AG04449 (cell line): Measurements from ENCODE around the gene GOLGA6A.

Source experiments
- CTCF ChIA-PET: fragments of 350-600 bp; formaldehyde crosslinking; extraction: SDS; loops from one replicate; lab custom pipeline; 2021; ENCODE audit warnings: antibody characterized with exemption; lab: Yijun Ruan, JAX
- POLR2A ChIA-PET: fragments of 400-600, 350-600 bp; formaldehyde crosslinking; extraction: SDS; loops from one replicate; lab custom pipeline; 2020; ENCODE audit warnings: antibody characterized with exemption, inconsistent platforms; lab: Yijun Ruan, JAX
- DNase-seq: peaks from one replicate; pipeline ENCODE4 v3.0.0-alpha.2; 2010; ENCODE audit warnings: low read depth, low spot score
- H3K4me3 ChIP-seq: 2 replicates; pipeline ENCODE4 v1.5.1; 2011; ENCODE audit warnings: low read depth, mild to moderate bottlenecking, control low read depth, low read length
- CTCF ChIP-seq: IDR thresholded peaks from one replicate; pipeline ENCODE4 v1.5.1; 2011; ENCODE audit warnings: mild to moderate bottlenecking, moderate library complexity, low read length, control low read depth, inconsistent platforms; ENCODE audit not compliant: insufficient read depth; ENCODE audit errors: missing control alignments

The GOLGA6A gene

DNA sequence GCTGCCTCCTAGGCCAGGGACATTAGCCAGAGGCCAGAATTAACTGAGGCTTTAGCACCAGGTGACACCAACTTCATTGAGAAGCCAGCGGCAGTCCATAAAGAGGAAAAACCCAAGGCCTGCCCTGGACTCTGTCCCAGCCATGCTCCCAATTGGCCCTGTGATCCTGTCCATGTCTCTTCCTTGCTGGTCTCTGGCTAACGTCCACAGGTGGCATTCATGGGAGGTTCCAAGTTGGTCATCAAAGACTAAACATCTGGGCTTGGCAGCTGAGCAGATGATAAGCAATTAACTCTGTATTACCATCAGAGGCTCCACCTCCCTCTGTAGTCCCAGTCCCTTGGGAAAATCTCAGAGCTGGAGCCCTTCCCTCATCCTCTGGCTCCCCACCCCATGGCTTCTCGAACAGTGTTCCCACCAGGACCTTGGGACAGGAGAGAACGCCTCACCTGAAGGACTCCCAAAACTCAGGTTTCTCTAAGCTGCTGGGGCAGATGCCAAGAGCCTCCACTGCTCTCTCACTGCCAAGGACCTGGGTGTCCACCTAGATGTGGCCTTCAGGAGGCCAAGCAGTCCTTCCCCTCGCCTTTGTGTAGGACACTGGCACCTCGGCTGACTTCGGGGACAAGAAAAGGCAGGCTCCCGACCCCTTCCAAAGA lies 40.4 kb downstream of the GOLGA6A start:
- ChIA-PET CTCF (interaction anchor here (8.7 to 25.5 kb wide), 5 partner anchors 9 to 277 kb away, joined by 87 to 554 read pairs (median 232); partner anchors contain the start of genes PML and STOML1), POLR2A (interaction anchor here (2.1 kb wide), 1 partner anchor 9 kb away, joined by 7 read pairs; no protein-coding TSS in a partner anchor)
- TF ChIP-seq CTCF, result no peak
- DNase-seq, result no peak
- no peak overlapping the region for H3K4me3 ChIP-seq

GRCh38 chr15:74041311-74041756 lies 41.0 kb downstream of the GOLGA6A start:
- TF ChIP-seq CTCF, result no peak
- POLR2A ChIA-PET, result interaction anchor here (1.1 to 2.3 kb wide), 3 partner anchors 10 to 68 kb away, joined by 3 to 10 read pairs (median 7); partner anchors contain the start of gene PML
- no peak overlapping the region for H3K4me3 ChIP-seq
- DNase-seq, result no peak
- CTCF ChIA-PET, result interaction anchor here (1.3 to 25.5 kb wide), 7 partner anchors 9 to 278 kb away, joined by 3 to 554 read pairs (median 126); partner anchors contain the start of genes PML and STOML1

- POLR2A ChIA-PET, result interaction anchor here (0.5 to 2.3 kb wide), 6 partner anchors 11 to 113 kb away, joined by 3 to 10 read pairs (median 3); partner anchors contain the start of gene PML
- no peak for TF ChIP-seq CTCF
- peak overlapping the region; percentile 12; the same call in 1 of the 2 replicates for H3K4me3 ChIP-seq
- CTCF ChIA-PET, result interaction anchor here (0.9 to 25.5 kb wide), 15 partner anchors 9 to 279 kb away, joined by 3 to 554 read pairs (median 6); partner anchors contain the start of genes PML and STOML1
- DNase-seq, result peak; percentile 95
These were observed 42.1 kb downstream of the GOLGA6A start for GRCh38 chr15:74040109-74040850.

GRCh38 chr15:74039656-74040010 lies 42.7 kb downstream of the GOLGA6A start:
- DNase-seq, result no peak
- CTCF ChIA-PET, result interaction anchor here (0.9 to 25.5 kb wide), 14 partner anchors 8 to 279 kb away, joined by 3 to 554 read pairs (median 6); partner anchors contain the start of genes PML and STOML1
- H3K4me3 ChIP-seq, result no peak overlapping the region
- POLR2A ChIA-PET, result interaction anchor here (1.2 to 2.3 kb wide), 3 partner anchors 12 to 58 kb away, joined by 3 to 10 read pairs (median 7); partner anchors contain the start of gene PML
- TF ChIP-seq CTCF, result no peak

- TF ChIP-seq CTCF, result no peak
- H3K4me3 ChIP-seq, result no peak overlapping the region
- ChIA-PET CTCF (interaction anchor here (0.9 to 25.5 kb wide), 18 partner anchors 8 to 280 kb away, joined by 3 to 554 read pairs (median 8); partner anchors contain the start of genes PML and STOML1), POLR2A (interaction anchor here (0.6 to 2.3 kb wide), 3 partner anchors 10 to 45 kb away, joined by 3 to 10 read pairs (median 4); partner anchors contain the start of gene PML)
- no peak for DNase-seq
These were observed 43.4 kb downstream of the GOLGA6A start for GRCh38 chr15:74038707-74039655.
